Measurements from ENCODE around the gene PBX3.
A peak's percentile ranks its signal among the peaks of the same experiment; 100 is the strongest.

PBX3 gene

DNA sequence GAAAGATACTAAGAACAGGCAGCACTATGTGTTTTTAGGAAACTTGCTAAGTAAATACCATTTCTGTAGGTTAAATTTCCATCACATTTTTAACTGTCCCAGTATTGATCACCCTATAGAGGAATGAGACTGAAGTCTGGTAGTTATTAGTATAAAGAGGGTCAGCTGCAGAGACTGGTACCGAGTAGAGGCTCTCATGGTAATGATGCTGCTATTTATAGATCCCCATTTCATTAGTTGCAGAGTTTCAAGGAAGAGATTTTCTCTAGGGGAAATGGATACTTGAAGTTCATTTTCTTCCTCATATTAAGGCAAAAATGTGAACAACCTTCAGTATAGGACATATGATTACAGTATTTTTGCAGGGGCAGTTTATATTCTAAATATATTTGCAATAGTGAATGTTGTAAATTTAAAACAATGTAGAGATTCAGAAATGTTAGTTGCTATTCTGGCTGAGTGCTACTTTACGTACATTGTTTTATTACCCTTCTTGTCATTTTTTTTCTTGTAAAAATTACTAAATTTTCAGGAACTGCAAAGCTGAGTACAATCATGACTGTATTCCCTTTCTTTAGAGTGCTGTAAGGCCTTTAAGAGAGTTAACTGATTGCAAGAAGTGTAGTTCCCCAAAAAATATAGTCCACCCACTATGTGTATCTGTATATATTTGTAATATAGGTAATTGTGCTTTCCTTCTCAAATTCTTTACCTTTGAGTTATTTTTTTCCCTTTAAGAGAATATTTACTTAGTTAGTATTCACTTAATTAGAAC is 14.7 kb downstream of the PBX3 start:
- no peak for DNase-seq (ENCODE audit: low read depth)
- no peak overlapping the region for H3K4me3 ChIP-seq (ENCODE audit: low read depth, low read length)
- TF ChIP-seq, protein P1, sequence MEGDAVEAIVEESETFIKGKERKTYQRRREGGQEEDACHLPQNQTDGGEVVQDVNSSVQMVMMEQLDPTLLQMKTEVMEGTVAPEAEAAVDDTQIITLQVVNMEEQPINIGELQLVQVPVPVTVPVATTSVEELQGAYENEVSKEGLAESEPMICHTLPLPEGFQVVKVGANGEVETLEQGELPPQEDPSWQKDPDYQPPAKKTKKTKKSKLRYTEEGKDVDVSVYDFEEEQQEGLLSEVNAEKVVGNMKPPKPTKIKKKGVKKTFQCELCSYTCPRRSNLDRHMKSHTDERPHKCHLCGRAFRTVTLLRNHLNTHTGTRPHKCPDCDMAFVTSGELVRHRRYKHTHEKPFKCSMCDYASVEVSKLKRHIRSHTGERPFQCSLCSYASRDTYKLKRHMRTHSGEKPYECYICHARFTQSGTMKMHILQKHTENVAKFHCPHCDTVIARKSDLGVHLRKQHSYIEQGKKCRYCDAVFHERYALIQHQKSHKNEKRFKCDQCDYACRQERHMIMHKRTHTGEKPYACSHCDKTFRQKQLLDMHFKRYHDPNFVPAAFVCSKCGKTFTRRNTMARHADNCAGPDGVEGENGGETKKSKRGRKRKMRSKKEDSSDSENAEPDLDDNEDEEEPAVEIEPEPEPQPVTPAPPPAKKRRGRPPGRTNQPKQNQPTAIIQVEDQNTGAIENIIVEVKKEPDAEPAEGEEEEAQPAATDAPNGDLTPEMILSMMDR (conservative IDR thresholded peaks at IDR 0.05; ENCODE audit: low read depth, low read length), result no peak

DNA sequence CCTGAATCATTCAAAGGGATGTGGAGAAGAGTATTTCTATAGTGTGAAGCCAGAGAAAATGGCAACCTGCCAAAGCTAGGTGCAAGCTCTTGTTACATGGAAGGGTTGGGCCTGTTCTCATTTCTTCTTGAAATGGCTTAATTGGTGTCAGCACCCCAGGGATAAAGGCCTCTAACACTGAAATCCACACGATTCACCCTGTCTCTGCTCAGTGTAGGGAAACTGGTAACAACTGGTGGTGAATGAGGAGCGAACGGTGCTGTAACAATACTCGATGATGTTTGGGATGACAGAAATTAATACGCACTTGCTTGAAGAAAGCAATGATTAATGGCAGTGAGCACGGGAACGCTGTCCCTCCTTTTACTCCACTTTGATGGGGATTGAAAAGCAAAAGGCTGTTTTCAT is 16.2 kb downstream of the PBX3 start:
- DNase-seq (ENCODE audit: low read depth), result peak; percentile 87
- H3K4me3 ChIP-seq (ENCODE audit: low read depth, low read length), result peak overlapping the region; percentile 12
- TF ChIP-seq, protein P1 (conservative IDR thresholded peaks at IDR 0.05; ENCODE audit: low read depth, low read length), result no peak

DNA sequence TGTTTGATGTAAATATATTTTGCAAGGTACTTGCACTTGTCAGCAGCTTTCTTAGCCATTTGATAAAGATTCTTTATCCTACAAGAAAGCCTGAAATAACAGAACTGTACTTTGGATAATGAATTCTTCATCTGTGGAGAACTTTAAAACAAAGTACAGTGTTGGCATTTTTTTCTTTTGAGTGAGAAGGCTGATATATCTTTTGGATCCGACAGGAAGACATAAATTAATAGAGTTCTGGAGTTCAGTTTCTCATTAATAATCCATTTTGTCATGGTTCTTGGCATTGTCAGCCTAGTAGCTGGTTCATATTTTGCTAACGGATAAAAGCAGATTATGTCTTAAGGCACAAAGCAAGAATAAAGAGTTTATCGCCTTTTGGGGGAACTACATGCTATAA is 17.0 kb downstream of the PBX3 start:
- DNase-seq (ENCODE audit: low read depth), result no peak
- TF ChIP-seq, protein P1 (conservative IDR thresholded peaks at IDR 0.05; ENCODE audit: low read depth, low read length), result no peak
- no peak overlapping the region for H3K4me3 ChIP-seq (ENCODE audit: low read depth, low read length)

DNA sequence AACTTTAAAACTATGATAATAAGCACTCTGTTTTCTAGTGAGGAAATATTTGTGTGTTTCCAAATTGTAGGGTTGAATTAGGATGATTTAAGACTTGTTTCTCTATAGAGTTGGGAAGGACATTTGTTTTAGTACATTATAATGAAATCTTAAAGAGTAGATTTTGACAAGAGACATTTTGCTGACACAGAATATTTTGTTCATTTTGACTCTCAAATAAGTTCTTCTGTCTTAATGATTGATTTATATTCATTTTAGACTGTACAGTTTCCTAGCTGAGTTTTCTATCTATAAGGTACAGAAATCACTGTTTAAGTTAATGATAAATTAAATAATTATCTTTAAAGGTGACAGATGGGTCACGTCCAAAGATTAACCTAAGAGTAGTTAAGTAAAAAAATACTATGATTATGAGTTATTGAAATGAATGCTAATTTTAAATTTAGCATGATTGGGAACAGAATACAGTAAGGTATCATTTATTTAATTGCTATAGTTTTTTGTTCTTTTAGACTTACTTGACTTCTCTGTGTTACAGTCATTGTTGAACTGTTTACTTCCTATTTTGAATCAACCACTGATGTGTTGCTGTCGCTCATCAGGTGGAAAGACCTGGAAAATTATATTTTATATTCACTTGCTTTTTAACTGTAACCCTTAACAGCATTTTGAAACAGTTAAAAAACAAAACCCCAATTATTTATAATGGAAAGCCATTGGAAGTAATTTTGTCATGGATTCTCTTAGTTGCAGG is 19.5 kb downstream of the PBX3 start:
- DNase-seq (ENCODE audit: low read depth), result no peak
- TF ChIP-seq, protein P1 (conservative IDR thresholded peaks at IDR 0.05; ENCODE audit: low read depth, low read length), result no peak
- H3K4me3 ChIP-seq (ENCODE audit: low read depth, low read length), result no peak overlapping the region

DNA sequence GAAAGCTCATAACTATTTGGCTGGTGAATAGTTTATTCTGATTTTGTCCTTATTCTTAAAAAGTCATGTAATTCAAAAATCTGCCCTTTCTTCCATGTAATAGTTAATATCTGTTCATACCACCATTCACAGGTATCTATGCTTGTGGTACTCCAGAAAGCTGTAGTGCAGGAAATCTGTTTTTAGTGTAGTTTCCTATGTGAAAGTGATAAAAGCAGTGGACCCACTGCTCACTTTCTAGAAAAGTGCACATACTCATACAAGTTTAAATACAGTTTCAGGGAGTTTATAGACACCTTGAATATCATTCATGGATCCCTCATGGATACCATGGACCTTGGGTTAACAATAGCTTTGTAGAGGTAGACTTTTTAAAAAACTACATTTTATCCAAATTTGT is 20.2 kb downstream of the PBX3 start:
- TF ChIP-seq, protein P1 (conservative IDR thresholded peaks at IDR 0.05; ENCODE audit: low read depth, low read length), result no peak
- no peak for DNase-seq (ENCODE audit: low read depth)
- no peak overlapping the region for H3K4me3 ChIP-seq (ENCODE audit: low read depth, low read length)

DNA sequence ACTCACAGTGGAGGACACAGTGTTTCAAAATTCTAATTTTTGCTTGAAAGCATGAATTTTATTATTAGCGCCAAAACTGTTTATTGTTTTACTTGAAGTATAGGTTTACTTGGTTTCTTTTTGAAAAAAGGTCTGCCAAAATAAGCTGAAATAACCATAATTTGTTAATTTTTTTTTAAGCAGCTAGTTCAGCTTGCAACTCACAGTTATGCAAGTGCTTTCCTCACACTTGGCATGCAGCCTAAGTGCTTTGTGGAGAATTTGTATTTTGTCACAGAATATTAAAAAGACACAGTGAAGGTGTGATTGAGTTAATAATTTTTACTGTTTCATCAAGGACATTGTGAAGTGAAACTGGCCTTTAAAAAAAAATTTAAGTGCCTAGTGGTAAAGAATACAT is 21.6 kb downstream of the PBX3 start:
- TF ChIP-seq, protein P1 (conservative IDR thresholded peaks at IDR 0.05; ENCODE audit: low read depth, low read length), result no peak
- H3K4me3 ChIP-seq (ENCODE audit: low read depth, low read length), result no peak overlapping the region
- no peak for DNase-seq (ENCODE audit: low read depth)
